Measurements from ENCODE around the gene EVC2. TPM values are rescaled to one million over a fixed set of nuclear protein-coding genes. Genes with fewer than 3 reads are reported as not detected.

EVC2 gene
- total and polyA plus RNA-seq, 10 of the 15 experiments (the other 5 are each of a cell fraction or from before 2014, with no cell fraction given): 0.34 to 10.4 (median 5.6) TPM

- TF ChIP-seq HSF1 (IDR thresholded peaks at IDR 0.05; ENCODE audit: low read depth, low read length) (no peak), TCF3 (IDR thresholded peaks at IDR 0.05; ENCODE audit: borderline replicate concordance, insufficient read depth, low read depth, low read length) (0 out of 2 replicates have a peak, but pooled peaks have one; percentile 32), ATF2 (IDR thresholded peaks at IDR 0.05; ENCODE audit: low read length) (peak; percentile 80), E4F1 (IDR thresholded peaks at IDR 0.05; ENCODE audit: borderline replicate concordance, partially characterized antibody) (no peak), KAT2A (conservative IDR thresholded peaks at IDR 0.05; ENCODE audit: control insufficient read depth, low read depth, low read length) (no peak), MEF2A (IDR thresholded peaks at IDR 0.05; ENCODE audit: insufficient read depth, low read depth, low read length) (no peak), RELB (IDR thresholded peaks at IDR 0.05; ENCODE audit: low read depth) (peak; percentile 83), JUND (IDR thresholded peaks at IDR 0.05; ENCODE audit: low read depth, low read length) (no peak), NFXL1 (IDR thresholded peaks at IDR 0.05; ENCODE audit: borderline replicate concordance) (no peak), TCF12 (IDR thresholded peaks at IDR 0.05; ENCODE audit: low read depth, low read length) (peak; percentile 41; the same call in 1 of the 2 replicates), ATF7 (IDR thresholded peaks at IDR 0.05; ENCODE audit: low read depth) (peak; percentile 79), ZBED1 (IDR thresholded peaks at IDR 0.05; ENCODE audit: borderline replicate concordance) (peak; percentile 89; the same call in 1 of the 2 replicates)
These were observed 4.2 kb upstream of the EVC2 start (continued) for GRCh38 chr4:5712517-5712916.

Data from GM12878 (cell line).